Left renal cortex interstitium (tissue), 4 donors: ENCODE measurements around the gene KRTAP17-1. TPM values are rescaled to one million over a fixed set of nuclear protein-coding genes. Genes with fewer than 3 reads are reported as not detected.
A peak's percentile ranks its signal among the peaks of the same experiment; 100 is the strongest.
"Not testable (repeated sequence)": the region's sequence is repeated elsewhere in the genome, so short reads cannot be mapped to it uniquely, and the experiment has no call there.

Experiments
- DNase-seq, 4 donors: peaks; one replicate each; pipeline ENCODE4 v3.0.0-alpha.2; 2013; ENCODE audit warnings: low read depth in 4 of 4, low spot score in 2 of 4, missing footprints in 1 of 4
- polyA plus RNA-seq, 4 donors: library from polyadenylated mRNA; unstranded; fragments of 120-200 nt; gene quantifications; one replicate each; pipeline ENCODE4 v1.2.1, GENCODE V29; 2013; ENCODE audit not compliant: insufficient read length in 4 of 4

KRTAP17-1 gene
- not detected for polyA plus RNA-seq

DNA sequence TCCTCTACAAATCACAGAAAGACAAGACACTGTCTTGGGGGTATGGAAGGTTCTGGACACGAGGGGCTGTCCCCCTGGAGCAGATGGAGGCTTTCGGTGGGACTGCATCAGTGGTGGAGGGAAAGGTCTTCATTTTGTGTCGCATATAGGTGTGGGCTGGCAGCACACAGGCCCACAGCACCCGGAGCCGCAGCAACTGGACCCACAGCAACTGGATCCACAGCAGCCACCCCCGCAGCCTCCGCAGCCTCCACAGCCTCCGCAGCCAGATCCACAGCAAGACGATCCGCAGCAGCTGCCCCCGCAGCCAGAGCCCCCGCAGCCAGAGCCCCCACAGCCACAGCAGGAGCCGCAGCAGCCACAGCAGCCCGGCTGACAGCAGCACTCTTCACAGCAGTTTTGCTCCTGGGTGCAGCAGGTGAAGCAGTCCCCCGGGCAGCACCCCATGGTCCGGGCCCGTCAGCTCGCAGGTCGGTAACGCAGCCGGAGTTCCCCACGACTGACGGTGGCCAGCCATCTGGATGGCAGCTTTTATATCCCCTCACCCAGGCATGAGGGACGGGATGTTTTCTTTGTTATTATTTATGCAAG is at the start of gene KRTAP17-1:
Gene KRTAP17-1, minus strand, starts transcription at position 507 of the 591 bp plus-strand sequence. Its CDS starts 60 bp downstream, at position 447.
- no peak for DNase-seq

GRCh38 chr17:41363881-41364280 is 48.4 kb upstream of the KRTAP17-1 start:
- no peak for DNase-seq

GRCh38 chr17:41360296-41360995 is 44.9 kb upstream of the KRTAP17-1 start:
- no peak for DNase-seq

DNA sequence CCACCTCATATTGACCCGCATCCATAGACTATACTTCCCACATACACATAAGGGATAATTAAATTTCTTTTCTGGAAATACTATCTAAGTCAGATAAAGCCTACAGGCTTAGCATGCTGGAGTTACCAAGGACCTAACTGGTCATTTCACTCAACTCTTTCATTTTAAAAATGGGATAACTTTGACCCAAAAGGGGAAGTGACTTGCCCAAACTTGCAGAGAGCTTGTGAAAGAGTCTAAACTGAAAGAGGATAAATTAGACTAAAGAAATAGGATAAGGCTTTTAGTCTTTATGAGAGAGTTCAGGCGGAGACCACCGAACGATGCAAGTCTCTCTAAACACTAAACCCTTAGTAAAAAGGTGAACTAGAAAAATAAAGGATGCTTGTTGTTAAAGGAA is 39.0 kb upstream of the KRTAP17-1 start:
- no peak for DNase-seq

- DNase-seq, result no peak
Measured at GRCh38 chr17:41352597-41353366, 37.3 kb upstream of the KRTAP17-1 start.

DNA sequence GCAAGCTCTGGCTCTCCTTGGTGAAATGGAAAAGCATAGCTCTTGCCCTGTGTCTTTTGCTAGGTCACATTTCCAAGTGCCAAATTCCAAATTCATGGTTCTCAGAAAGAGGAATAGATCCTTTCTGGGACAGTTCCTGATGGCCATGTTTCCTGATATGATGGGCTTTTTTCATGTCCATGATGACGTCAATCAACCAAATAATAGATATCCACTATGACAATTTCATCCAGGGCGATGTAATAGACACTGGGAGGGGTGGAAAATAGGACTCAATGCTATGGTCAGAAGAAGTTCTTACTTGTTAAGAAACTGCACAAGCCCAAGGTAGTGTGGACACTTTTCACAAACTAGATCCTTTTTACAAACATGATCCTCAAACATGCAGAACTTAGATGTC is 35.7 kb upstream of the KRTAP17-1 start:
- no peak for DNase-seq

- not testable (repeated sequence) for DNase-seq
Measured at GRCh38 chr17:41350381-41350878, 34.9 kb upstream of the KRTAP17-1 start, which contains the start of gene KRT33A. Gene KRT33A (minus strand): TSS chr17:41350828. CDS start chr17:41350767, 61 bp downstream.

- DNase-seq, result no peak
Measured at GRCh38 chr17:41347869-41348760, 32.6 kb upstream of the KRTAP17-1 start.

GRCh38 chr17:41346421-41346820 is 30.9 kb upstream of the KRTAP17-1 start:
- not testable (repeated sequence) for DNase-seq

- no peak for DNase-seq
Measured at GRCh38 chr17:41345992-41346391, 30.5 kb upstream of the KRTAP17-1 start.

DNA sequence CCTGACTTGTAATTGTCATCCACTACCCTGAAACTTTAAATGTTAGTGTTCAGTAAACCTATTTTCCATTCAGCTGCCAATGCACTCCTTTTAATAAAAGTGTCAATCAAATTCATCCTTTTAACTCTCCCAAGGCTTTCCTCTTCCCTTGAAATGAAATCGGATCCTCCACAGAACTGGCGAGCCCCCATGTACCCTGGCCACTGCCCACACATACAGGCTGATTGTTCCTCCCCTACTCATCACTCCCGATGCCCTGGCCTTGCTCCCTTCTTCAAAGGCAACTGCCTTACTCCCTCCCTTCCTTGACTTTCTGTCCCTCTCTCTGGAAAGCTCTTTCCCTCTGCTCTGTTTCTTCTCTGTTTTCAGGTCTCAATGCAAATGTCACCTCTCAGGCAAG is 27.5 kb upstream of the KRTAP17-1 start:
- peak in 1 of 4 donors; percentile 36 for DNase-seq

- DNase-seq, result no peak
Measured at GRCh38 chr17:41340934-41341861, 25.7 kb upstream of the KRTAP17-1 start.

- DNase-seq, result peak in 1 of 4 donors; percentile 50
Measured at GRCh38 chr17:41340494-41340893, 25.0 kb upstream of the KRTAP17-1 start.

- DNase-seq, result no peak
Measured at GRCh38 chr17:41339571-41340172, 24.2 kb upstream of the KRTAP17-1 start.

DNA sequence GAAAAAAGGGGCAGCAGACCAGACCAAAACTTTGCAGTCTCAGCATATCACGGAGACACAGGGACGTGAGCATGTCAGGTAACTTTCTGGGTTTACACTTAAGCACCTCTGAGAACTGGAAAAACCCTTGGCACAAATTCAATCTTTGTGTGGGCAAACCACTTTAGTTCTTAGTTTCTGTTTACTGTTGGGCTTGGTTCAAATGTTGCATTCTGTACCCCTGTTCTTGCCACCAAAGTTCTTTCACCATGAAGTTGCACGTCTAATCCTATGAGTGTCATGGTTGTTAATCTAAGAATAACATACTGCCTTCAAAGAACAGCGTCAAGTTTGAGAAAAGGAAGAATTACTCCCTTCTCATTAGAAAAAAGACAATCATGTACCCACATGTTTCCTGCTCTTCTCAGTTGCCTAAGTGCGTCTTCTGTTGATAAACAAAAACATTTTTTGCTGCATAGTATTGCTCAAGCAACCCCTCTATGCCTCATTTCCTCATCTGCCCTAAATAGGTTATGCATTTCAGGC is 23.5 kb upstream of the KRTAP17-1 start:
- no peak for DNase-seq

DNA sequence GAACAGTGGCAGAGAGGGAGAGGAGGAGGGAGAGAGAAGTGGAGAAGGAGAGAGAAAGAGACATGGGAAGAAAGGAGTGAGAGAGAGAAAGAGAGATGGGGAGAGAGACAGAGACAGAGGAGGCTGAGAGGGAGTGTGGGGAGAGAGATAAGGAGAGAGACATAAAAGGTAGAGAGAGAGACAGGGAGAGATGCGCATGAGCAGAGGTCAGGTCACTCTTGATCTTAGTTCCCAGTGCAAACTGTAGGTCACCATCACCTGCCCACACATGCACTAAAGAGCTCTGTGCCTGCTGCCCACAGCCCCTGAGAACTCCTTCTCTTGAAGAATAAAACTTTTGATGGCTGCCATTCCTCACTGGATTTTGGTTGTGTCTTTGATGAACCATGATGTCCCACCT is 20.2 kb upstream of the KRTAP17-1 start:
- DNase-seq, result no peak

DNA sequence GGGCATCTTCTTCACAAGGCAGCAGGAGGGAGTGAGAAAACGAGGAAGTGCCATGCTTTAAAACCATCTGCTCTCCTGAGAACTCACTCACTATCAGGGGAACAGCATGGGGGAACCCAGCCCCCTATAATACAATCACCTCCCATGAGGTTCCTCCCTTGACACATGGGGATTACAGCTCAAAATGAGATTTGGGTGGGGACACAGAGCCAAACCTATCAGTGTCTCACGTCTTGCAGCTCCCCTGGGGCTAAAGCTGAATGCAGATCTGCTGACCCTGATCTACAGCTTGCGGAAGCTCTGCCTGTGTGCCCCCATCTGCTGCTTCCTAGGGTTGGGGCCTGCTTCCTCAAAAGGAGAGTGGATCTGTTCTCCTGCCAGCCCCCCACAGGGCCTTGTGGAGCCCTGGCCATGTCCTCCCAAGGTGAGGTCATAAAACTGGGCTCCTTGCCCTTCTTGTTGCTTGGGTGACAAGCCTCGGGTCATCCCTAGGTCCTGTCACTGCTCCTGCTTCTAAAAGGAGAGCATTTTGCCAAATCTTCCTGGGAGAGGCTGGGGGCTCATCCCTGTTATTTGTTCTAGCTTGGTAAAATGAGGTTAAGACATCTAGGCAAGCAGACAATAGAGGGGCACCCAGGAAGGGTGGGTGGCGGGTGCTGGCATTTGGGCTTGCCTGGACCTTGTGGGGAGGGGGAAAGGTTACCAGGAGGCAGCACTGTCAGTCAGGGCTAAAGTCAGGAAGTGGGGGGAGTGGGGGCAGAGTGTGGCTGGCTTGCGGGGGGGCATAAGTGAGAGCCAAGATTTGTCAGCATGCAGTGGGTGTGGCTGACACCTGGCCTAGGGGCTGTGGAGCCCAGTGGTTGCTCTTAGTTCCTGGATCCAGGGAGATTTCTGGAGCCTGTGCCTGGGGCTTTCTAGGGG is 19.1 kb upstream of the KRTAP17-1 start:
- DNase-seq, result no peak
